Measurements from ENCODE around the gene DTX4. TPM values are rescaled to one million over a fixed set of nuclear protein-coding genes. Genes with fewer than 3 reads are reported as not detected.

DTX4 gene
- total RNA-seq, 1 donor from 2014 or later = 79.2 TPM

GRCh38 chr11:59249535-59249934 is 77.6 kb downstream of the DTX4 start:
- Mint-ChIP-seq H3K9me3 (peaks cover 3% of the 10 kb centered on the region), H3K36me3 (no peaks in the 10 kb centered on the region), H3K27ac (no peak overlapping the region), H3K4me3 (no peak overlapping the region), H3K27me3 (peaks cover 7% of the 10 kb centered on the region), H3K4me1 (ENCODE audit: unreplicated experiment) (no peaks in the 10 kb centered on the region)
- TF ChIP-seq CTCF (conservative IDR thresholded peaks at IDR 0.05) = no peak
- DNase-seq (ENCODE audit: extremely low spot score, unreplicated experiment) = no peak

DNA sequence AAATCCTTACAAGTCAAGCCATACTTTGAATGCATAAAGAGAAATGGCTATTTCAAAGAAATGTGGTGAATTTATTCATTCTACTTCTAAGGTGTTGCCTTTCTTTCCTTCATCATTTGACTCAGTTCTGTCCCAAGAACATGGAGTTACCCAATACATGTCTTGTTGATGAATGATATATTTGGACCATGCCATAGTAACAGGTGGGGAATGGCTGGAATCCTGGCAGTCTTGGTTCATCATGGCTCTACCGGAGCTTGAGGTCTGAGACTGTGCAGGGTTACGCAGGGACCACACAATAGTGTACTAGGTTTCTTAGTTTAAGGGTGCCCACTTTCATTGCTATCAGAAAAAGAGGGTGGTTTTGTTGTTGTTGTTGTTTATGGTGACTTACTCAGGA is 81.1 kb downstream of the DTX4 start:
- no peak for TF ChIP-seq CTCF (conservative IDR thresholded peaks at IDR 0.05)

GRCh38 chr11:59254286-59254685 is 82.4 kb downstream of the DTX4 start:
- no peak overlapping the region for H3K4me3 Mint-ChIP-seq
- no peak overlapping the region for H3K27ac Mint-ChIP-seq
- peaks cover 3% of the 10 kb centered on the region for H3K27me3 Mint-ChIP-seq
- no peaks in the 10 kb centered on the region for H3K4me1 Mint-ChIP-seq (ENCODE audit: unreplicated experiment)
- TF ChIP-seq CTCF (conservative IDR thresholded peaks at IDR 0.05) = no peak
- no peaks in the 10 kb centered on the region for H3K36me3 Mint-ChIP-seq
- DNase-seq (ENCODE audit: extremely low spot score, unreplicated experiment) = no peak
- H3K9me3 Mint-ChIP-seq = peaks cover 3% of the 10 kb centered on the region

More for the DNA sequence above, 81.1 kb downstream of the DTX4 start:
- Mint-ChIP-seq H3K36me3 (no peaks in the 10 kb centered on the region), H3K4me3 (no peak overlapping the region), H3K4me1 (ENCODE audit: unreplicated experiment) (no peaks in the 10 kb centered on the region), H3K27me3 (peaks cover 3% of the 10 kb centered on the region), H3K27ac (no peak overlapping the region), H3K9me3 (peaks cover 3% of the 10 kb centered on the region)
- no peak for DNase-seq (ENCODE audit: extremely low spot score, unreplicated experiment)

DNA sequence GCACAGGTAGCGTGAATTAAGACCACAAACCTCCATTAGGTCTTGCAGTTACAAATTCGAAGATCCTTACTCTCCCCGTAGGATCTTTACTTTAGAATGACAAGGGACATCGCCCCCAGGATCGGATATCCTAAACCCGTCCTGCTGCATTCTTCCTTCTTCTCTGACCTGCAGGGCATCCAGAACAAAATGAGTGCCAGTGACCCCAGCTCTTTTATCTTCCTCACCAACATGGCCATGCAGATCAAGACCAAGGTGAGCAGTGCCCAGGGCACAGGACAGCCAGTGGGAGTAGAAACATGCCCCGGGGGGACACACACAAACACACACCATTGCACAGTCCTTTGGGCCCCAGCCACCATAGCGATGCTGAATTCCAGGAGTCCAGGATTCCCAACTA is 83.3 kb downstream of the DTX4 start:
- H3K27me3 Mint-ChIP-seq = peaks cover 3% of the 10 kb centered on the region
- H3K9me3 Mint-ChIP-seq = peaks cover 3% of the 10 kb centered on the region
- no peaks in the 10 kb centered on the region for H3K36me3 Mint-ChIP-seq
- no peak for DNase-seq (ENCODE audit: extremely low spot score, unreplicated experiment)
- no peaks in the 10 kb centered on the region for H3K4me1 Mint-ChIP-seq (ENCODE audit: unreplicated experiment)
- no peak overlapping the region for H3K27ac Mint-ChIP-seq
- H3K4me3 Mint-ChIP-seq = peak overlapping the region; percentile 11
- no peak for TF ChIP-seq CTCF (conservative IDR thresholded peaks at IDR 0.05)

Other genes with a start within 250 kb of the DTX4 start
- 2.5 and 4.5 TPM in 2 replicates for gene GLYATL1, start 232.6 kb upstream of the DTX4 start, total RNA-seq (ENCODE audit: low replicate concordance)
- not detected in 2 replicates for gene GLYATL1B, start 85.8 kb upstream of the DTX4 start, total RNA-seq (ENCODE audit: low replicate concordance)
- 12.7 and 13.2 TPM in 2 replicates for gene FAM111B, start 64.9 kb upstream of the DTX4 start, total RNA-seq (ENCODE audit: low replicate concordance)
- 28.4 and 29.1 TPM in 2 replicates for gene FAM111A, start 29.3 kb upstream of the DTX4 start, total RNA-seq (ENCODE audit: low replicate concordance)
- gene MPEG1, start 40.8 kb downstream of the DTX4 start, total RNA-seq (ENCODE audit: low replicate concordance) = not detected in 2 replicates
- gene OR5AN1, start 186.8 kb downstream of the DTX4 start, total RNA-seq (ENCODE audit: low replicate concordance) = not detected in 2 replicates

Data from type B pancreatic cell (in vitro differentiated cells).